HCT116 (cell line): ENCODE data around the gene RS1. TPM values are rescaled to one million over a fixed set of nuclear protein-coding genes. Genes with fewer than 3 reads are reported as not detected.

Source experiments
- ATAC-seq: fragments of 200-7000 bp; cut with Tn5 transposase; 2 replicates; pipeline ENCODE4 v1.9.1; 2020; ENCODE audit warnings: mild to moderate bottlenecking, moderate library complexity
- BruUV-seq: library from RNA; stranded (reverse); fragments of 400-500 nt; replicated peaks from 2 replicates; lab custom pipeline; 2021; lab: Mats Ljungman, UMichigan
- CTCF ChIA-PET: fragments of 300-600 bp; sonication (Branson Sonifier 250); formaldehyde crosslinking; loops from one replicate; lab custom pipeline; 2021; ENCODE audit warnings: antibody characterized with exemption; lab: Charles Lee
- POLR2A ChIA-PET: fragments of 300-600, 350-600 bp; sonication (Branson Sonifier 250); formaldehyde crosslinking; loops from one replicate; lab custom pipeline; 2021; ENCODE audit warnings: antibody characterized with exemption; lab: Charles Lee
- RAD21 ChIA-PET, 2 experiments: fragments of 300-600 bp; sonication (Branson Sonifier 250); formaldehyde crosslinking; loops; one replicate each; lab custom pipeline; 2023; ENCODE audit warnings: low total read pairs in 2 of 2; ENCODE audit not compliant: uncharacterized antibody in 2 of 2, unreplicated experiment in 2 of 2, low non-redundant PET in 1 of 2; lab: Charles Lee
- DNase-seq: peaks from one replicate; pipeline ENCODE4 v3.0.0-alpha.2; 2010; ENCODE audit warnings: low read depth, low spot score
- H2AFZ ChIP-seq: fragments of 200-600 bp; shearing (Covaris generic), sonication (generic); 2 replicates; pipeline ENCODE4 v1.6.1; 2017; ENCODE audit warnings: low read depth, mixed run types, mixed read lengths, antibody characterized with exemption, low read length; ENCODE audit not compliant: poor library complexity, severe bottlenecking
- H3K27ac ChIP-seq: 2 replicates; pipeline ENCODE4 v1.5.1; 2012; ENCODE audit warnings: low read depth, low read length
- H3K27me3 ChIP-seq: fragments of 200-600 bp; sonication (generic); 2 replicates; pipeline ENCODE4 v1.6.1; 2016; ENCODE audit warnings: mixed run types, low read length, mixed read lengths; ENCODE audit not compliant: insufficient read depth
- H3K36me3 ChIP-seq, 2 experiments: fragments of 200-500 bp in 1 of 2; fragments of 200-600 bp in 1 of 2; sonication (Bioruptor generic) in 1 of 2; sonication (generic) in 1 of 2; 2 replicates each; pipeline versions ENCODE4 v1.5.1 to v1.6.1; 2014 to 2016; ENCODE audit warnings: low read length in 2 of 2, inconsistent platforms in 1 of 2, mixed read lengths in 1 of 2, mixed run types in 1 of 2; ENCODE audit not compliant: insufficient read depth in 2 of 2, control insufficient read depth in 1 of 2
- H3K4me1 ChIP-seq, 2 experiments: fragments of 200-600 bp in 1 of 2; sonication (generic) in 1 of 2; 2 replicates each; pipeline versions ENCODE4 v1.5.1 to v1.6.1; 2012 to 2017; ENCODE audit warnings: low read length in 2 of 2, inconsistent platforms in 1 of 2, mild to moderate bottlenecking in 1 of 2, mixed read lengths in 1 of 2, mixed run types in 1 of 2, moderate library complexity in 1 of 2; ENCODE audit not compliant: insufficient read depth in 2 of 2, control insufficient read depth in 1 of 2
- H3K4me2 ChIP-seq: fragments of 200-600 bp; sonication (generic); 2 replicates; pipeline ENCODE4 v1.6.1; 2017; ENCODE audit warnings: mixed run types, low read length, mixed read lengths
- H3K4me3 ChIP-seq, 2 experiments: fragments of 200-600 bp in 1 of 2; sonication (generic) in 1 of 2; replicated peaks in 1 of 2; 2 replicates each; pipeline ENCODE4 v1.5.1; 2011 to 2016; ENCODE audit warnings: low read length in 2 of 2, control low read depth in 1 of 2, low read depth in 1 of 2, mild to moderate bottlenecking in 1 of 2, mixed read lengths in 1 of 2, mixed run types in 1 of 2
- H3K79me2 ChIP-seq: fragments of 200-600 bp; sonication (generic); 2 replicates; pipeline ENCODE4 v1.6.1; 2017; ENCODE audit warnings: mild to moderate bottlenecking, mixed run types, low read length, moderate library complexity, mixed read lengths; ENCODE audit not compliant: insufficient read depth
- H3K9ac ChIP-seq: fragments of 200-600 bp; sonication (generic); 2 replicates; pipeline ENCODE4 v1.6.1; 2016; ENCODE audit warnings: low read length, mixed read lengths
- H3K9me2 ChIP-seq: fragments of 200-600 bp; sonication (generic), shearing (Covaris generic); 2 replicates; pipeline ENCODE4 v1.6.1; 2017; ENCODE audit warnings: mixed run types, mild to moderate bottlenecking, moderate library complexity; ENCODE audit not compliant: insufficient read depth
- H3K9me3 ChIP-seq, 2 experiments: fragments of 200-500 bp in 1 of 2; fragments of 200-600 bp in 1 of 2; sonication (Bioruptor generic) in 1 of 2; sonication (generic) in 1 of 2; 2 replicates each; pipeline ENCODE4 v1.6.1; 2014 to 2017; ENCODE audit warnings: low read length in 2 of 2, mixed read lengths in 2 of 2, inconsistent platforms in 1 of 2, low read depth in 1 of 2, mild to moderate bottlenecking in 1 of 2, mixed run types in 1 of 2, moderate library complexity in 1 of 2; ENCODE audit not compliant: control insufficient read depth in 1 of 2, insufficient read depth in 1 of 2
- H4K20me1 ChIP-seq: fragments of 200-600 bp; sonication (generic), shearing (Covaris generic); 2 replicates; pipeline ENCODE4 v1.6.1; 2017; ENCODE audit warnings: mixed run types, mild to moderate bottlenecking, moderate library complexity; ENCODE audit not compliant: insufficient read depth
- ATF3 ChIP-seq: IDR thresholded peaks from 2 replicates; pipeline ENCODE4 v1.6.1; 2012
- CEBPB ChIP-seq: IDR thresholded peaks from 2 replicates; pipeline ENCODE4 v1.6.1; 2012; ENCODE audit warnings: low read depth
- EGR1 ChIP-seq: IDR thresholded peaks from 2 replicates; pipeline ENCODE4 v1.6.1; 2012; ENCODE audit warnings: low read depth
- FOSL1 ChIP-seq: IDR thresholded peaks from 2 replicates; pipeline ENCODE4 v1.6.1; 2012; ENCODE audit warnings: low read depth
- MAX ChIP-seq: IDR thresholded peaks from 2 replicates; pipeline ENCODE4 v1.6.1; 2012
- POLR2A ChIP-seq: IDR thresholded peaks from 2 replicates; pipeline ENCODE4 v1.7.0; 2011; ENCODE audit warnings: borderline replicate concordance; ENCODE audit not compliant: insufficient read depth, insufficient read length; ENCODE audit errors: extremely low read depth
- POLR2AphosphoS5 ChIP-seq: IDR thresholded peaks from 2 replicates; pipeline ENCODE4 v1.6.1; 2011; ENCODE audit warnings: mild to moderate bottlenecking, low read depth, low read length, moderate library complexity
- SIN3A ChIP-seq: IDR thresholded peaks from 2 replicates; pipeline ENCODE4 v1.6.1; 2012; ENCODE audit warnings: low read depth
- SP1 ChIP-seq: IDR thresholded peaks from 2 replicates; pipeline ENCODE4 v1.6.1; 2012; ENCODE audit warnings: low read depth
- SRF ChIP-seq: IDR thresholded peaks from 2 replicates; pipeline ENCODE4 v1.6.1; 2012; ENCODE audit warnings: low read depth
- ZFX ChIP-seq: fragments of 450-650 bp; IDR thresholded peaks from 2 replicates; pipeline ENCODE4 v1.6.1; 2017
- ZNF274 ChIP-seq: fragments of 200-500 bp; sonication (Bioruptor generic); IDR thresholded peaks from 2 replicates; pipeline ENCODE4 v1.6.1; 2014; ENCODE audit warnings: mild to moderate bottlenecking, low read depth, low read length, inconsistent platforms
- intact Hi-C: fragments of 100-400 bp; cut with micrococcal nuclease; formaldehyde crosslinking; loops from 2 replicates; pipeline ENCODE4 v1.10.0; 2022
- total RNA-seq: library from RNA; stranded (reverse); gene quantifications from one replicate; pipeline ENCODE4 v1.2.1, GENCODE V29; 2021; ENCODE audit not compliant: unreplicated experiment

RS1 gene
- total RNA-seq, 1 experiment from 2014 or later = not detected

GRCh38 chrX:18668071-18668835 lies 3.7 kb downstream of the RS1 start:
- no peak for TF ChIP-seq ZNF274
- TF ChIP-seq SP1 = no peak
- ATAC-seq (no peak), DNase-seq (no peak)
- no peak overlapping the region for H2AFZ ChIP-seq
- CTCF ChIA-PET = no interaction called here
- H3K27ac ChIP-seq = no peak overlapping the region
- no peak overlapping the region for H3K4me2 ChIP-seq
- no peak overlapping the region for H3K9ac ChIP-seq
- H4K20me1 ChIP-seq = no peaks in the 10 kb centered on the region
- H3K9me3 ChIP-seq = no peaks in the 10 kb centered on the region
- H3K36me3 ChIP-seq = no peaks in the 10 kb centered on the region
- H3K9me2 ChIP-seq = no peaks in the 10 kb centered on the region
- no peaks in the 10 kb centered on the region for H3K79me2 ChIP-seq
- no TSS peak for BruUV-seq
- POLR2A ChIA-PET = no interaction called here
- RAD21 ChIA-PET = no interaction called here
- H3K27me3 ChIP-seq = no peaks in the 10 kb centered on the region
- no peak overlapping the region for H3K4me3 ChIP-seq
- intact Hi-C loops = no loop called here
- H3K4me1 ChIP-seq = no peaks in the 10 kb centered on the region

- TF ChIP-seq POLR2AphosphoS5 = no peak
- TF ChIP-seq EGR1 = no peak
- no peak for TF ChIP-seq ZFX
- TF ChIP-seq SIN3A = no peak
- no peak for TF ChIP-seq CEBPB
- TF ChIP-seq FOSL1 = no peak
- TF ChIP-seq ZNF274 = no peak
- no peak for TF ChIP-seq POLR2A
- TF ChIP-seq MAX = no peak
- TF ChIP-seq SRF = no peak
- no peak for TF ChIP-seq ATF3
- TF ChIP-seq, all 23 proteins: peak for 0
- Histone ChIP-seq H3K79me2 (no peaks in the 10 kb centered on the region), H3K27me3 (no peaks in the 10 kb centered on the region), H3K4me1 (no peaks in the 10 kb centered on the region), H3K9me3 (no peaks in the 10 kb centered on the region), H3K36me3 (no peaks in the 10 kb centered on the region), H3K9ac (no peak overlapping the region), H3K4me3 (no peak overlapping the region), H3K27ac (no peak overlapping the region), H3K9me2 (no peaks in the 10 kb centered on the region), H2AFZ (no peak overlapping the region), H3K4me2 (no peak overlapping the region), H4K20me1 (no peaks in the 10 kb centered on the region)
- POLR2A ChIA-PET = no interaction called here
- RAD21 ChIA-PET = no interaction called here
- intact Hi-C loops = no loop called here
- ATAC-seq = no peak
- no peak for DNase-seq
- no TSS peak for BruUV-seq
- CTCF ChIA-PET = no interaction called here
Observed at GRCh38 chrX:18666614-18667013, 5.3 kb downstream of the RS1 start.
